IPS-15b (cell line): ENCODE measurements around the gene OVOL3.

Experiments
- H3K27me3 ChIP-seq: one replicate; pipeline ENCODE4 v1.6.1; 2013; ENCODE audit warnings: low read length; ENCODE audit not compliant: control insufficient read depth, insufficient read depth
- H3K36me3 ChIP-seq: one replicate; pipeline ENCODE4 v1.6.1; 2013; ENCODE audit warnings: low read length; ENCODE audit not compliant: control insufficient read depth, insufficient read depth
- H3K4me1 ChIP-seq: one replicate; pipeline ENCODE4 v1.6.1; 2013; ENCODE audit warnings: mild to moderate bottlenecking, low read length; ENCODE audit not compliant: control insufficient read depth, insufficient read depth
- H3K4me3 ChIP-seq: one replicate; pipeline ENCODE4 v1.5.1; 2013; ENCODE audit warnings: low read depth, low read length
- H3K9ac ChIP-seq: one replicate; pipeline ENCODE4 v1.6.1; 2013; ENCODE audit warnings: low read depth, mild to moderate bottlenecking, low read length
- H3K9me3 ChIP-seq: one replicate; pipeline ENCODE4 v1.6.1; 2013; ENCODE audit warnings: mild to moderate bottlenecking, low read length; ENCODE audit not compliant: control insufficient read depth, insufficient read depth

Gene OVOL3

GRCh38 chr19:36103040-36103626, 7.8 kb upstream of the OVOL3 start:
- H3K4me1 ChIP-seq, result no peaks in the 10 kb centered on the region
- no peak overlapping the region for H3K9ac ChIP-seq
- H3K4me3 ChIP-seq, result no peak overlapping the region
- H3K9me3 ChIP-seq, result no peaks in the 10 kb centered on the region
- peaks cover 63% of the 10 kb centered on the region for H3K36me3 ChIP-seq
- H3K27me3 ChIP-seq, result no peaks in the 10 kb centered on the region

GRCh38 chr19:36103842-36104552, 6.9 kb upstream of the OVOL3 start:
- Histone ChIP-seq H3K4me3 (no peak overlapping the region), H3K27me3 (no peaks in the 10 kb centered on the region), H3K36me3 (peaks cover 59% of the 10 kb centered on the region), H3K4me1 (no peaks in the 10 kb centered on the region), H3K9ac (no peak overlapping the region), H3K9me3 (no peaks in the 10 kb centered on the region)

GRCh38 chr19:36106441-36106840, 4.5 kb upstream of the OVOL3 start:
- no peak overlapping the region for H3K4me3 ChIP-seq
- H3K4me1 ChIP-seq, result peaks cover 9% of the 10 kb centered on the region
- H3K27me3 ChIP-seq, result no peaks in the 10 kb centered on the region
- H3K9me3 ChIP-seq, result no peaks in the 10 kb centered on the region
- peaks cover 38% of the 10 kb centered on the region for H3K36me3 ChIP-seq
- H3K9ac ChIP-seq, result no peak overlapping the region

GRCh38 chr19:36106991-36107390, 4.0 kb upstream of the OVOL3 start:
- no peak overlapping the region for H3K9ac ChIP-seq
- H3K36me3 ChIP-seq, result peaks cover 33% of the 10 kb centered on the region
- H3K27me3 ChIP-seq, result no peaks in the 10 kb centered on the region
- H3K4me3 ChIP-seq, result no peak overlapping the region
- H3K4me1 ChIP-seq, result peaks cover 11% of the 10 kb centered on the region
- H3K9me3 ChIP-seq, result no peaks in the 10 kb centered on the region

- H3K27me3 ChIP-seq, result no peaks in the 10 kb centered on the region
- peaks cover 11% of the 10 kb centered on the region for H3K4me1 ChIP-seq
- no peak overlapping the region for H3K4me3 ChIP-seq
- no peaks in the 10 kb centered on the region for H3K9me3 ChIP-seq
- no peak overlapping the region for H3K9ac ChIP-seq
- peaks cover 29% of the 10 kb centered on the region for H3K36me3 ChIP-seq
These were observed 2.3 kb upstream of the OVOL3 start for GRCh38 chr19:36108684-36109083.

GRCh38 chr19:36111200-36111539, 227 bp downstream of the OVOL3 start:
- Histone ChIP-seq H3K36me3 (peaks cover 14% of the 10 kb centered on the region), H3K9ac (no peak overlapping the region), H3K4me1 (peaks cover 11% of the 10 kb centered on the region), H3K27me3 (no peaks in the 10 kb centered on the region), H3K9me3 (no peaks in the 10 kb centered on the region), H3K4me3 (no peak overlapping the region)

GRCh38 chr19:36112678-36113077, 1.7 kb downstream of the OVOL3 start:
- no peak overlapping the region for H3K9ac ChIP-seq
- H3K9me3 ChIP-seq, result no peaks in the 10 kb centered on the region
- peaks cover 14% of the 10 kb centered on the region for H3K36me3 ChIP-seq
- no peaks in the 10 kb centered on the region for H3K27me3 ChIP-seq
- H3K4me1 ChIP-seq, result peaks cover 11% of the 10 kb centered on the region
- no peak overlapping the region for H3K4me3 ChIP-seq

- Histone ChIP-seq H3K4me3 (peak overlapping the region; percentile 98), H3K9me3 (no peaks in the 10 kb centered on the region), H3K36me3 (peaks cover 14% of the 10 kb centered on the region), H3K27me3 (no peaks in the 10 kb centered on the region), H3K9ac (no peak overlapping the region), H3K4me1 (peaks cover 11% of the 10 kb centered on the region)
These were observed 2.5 kb downstream of the OVOL3 start for GRCh38 chr19:36113425-36113824.

GRCh38 chr19:36113894-36114720, 3.2 kb downstream of the OVOL3 start:
- Histone ChIP-seq H3K4me1 (peaks cover 11% of the 10 kb centered on the region), H3K9me3 (no peaks in the 10 kb centered on the region), H3K4me3 (peak overlapping the region; percentile 98), H3K27me3 (no peaks in the 10 kb centered on the region), H3K36me3 (peaks cover 17% of the 10 kb centered on the region), H3K9ac (peak overlapping the region; percentile 81)

- Histone ChIP-seq H3K36me3 (peaks cover 20% of the 10 kb centered on the region), H3K4me1 (peaks cover 14% of the 10 kb centered on the region), H3K27me3 (no peaks in the 10 kb centered on the region), H3K9ac (peak within 1 kb of the TSS; percentile 81), H3K4me3 (peak within 1 kb of the TSS; percentile 98), H3K9me3 (no peaks in the 10 kb centered on the region)
These were observed 3.9 kb downstream of the OVOL3 start, which contains the start of gene POLR2I for GRCh38 chr19:36114721-36115452. TSS of gene POLR2I (minus strand) at chr19:36114875. CDS start at chr19:36114856, 19 bp downstream.
